HG03469 (cell line): ENCODE results near the gene ABHD13.
"Not testable (repeated sequence)": the region's sequence is repeated elsewhere in the genome, so short reads cannot be mapped to it uniquely, and the experiment has no call there.

Source experiments
- ATAC-seq: cut with Tn5 transposase; IDR thresholded peaks from one replicate; pipeline ENCODE4 v1.9.1; 2021; ENCODE audit warnings: mild to moderate bottlenecking, moderate library complexity, moderate number of reproducible peaks; ENCODE audit not compliant: unreplicated experiment

Gene ABHD13

DNA sequence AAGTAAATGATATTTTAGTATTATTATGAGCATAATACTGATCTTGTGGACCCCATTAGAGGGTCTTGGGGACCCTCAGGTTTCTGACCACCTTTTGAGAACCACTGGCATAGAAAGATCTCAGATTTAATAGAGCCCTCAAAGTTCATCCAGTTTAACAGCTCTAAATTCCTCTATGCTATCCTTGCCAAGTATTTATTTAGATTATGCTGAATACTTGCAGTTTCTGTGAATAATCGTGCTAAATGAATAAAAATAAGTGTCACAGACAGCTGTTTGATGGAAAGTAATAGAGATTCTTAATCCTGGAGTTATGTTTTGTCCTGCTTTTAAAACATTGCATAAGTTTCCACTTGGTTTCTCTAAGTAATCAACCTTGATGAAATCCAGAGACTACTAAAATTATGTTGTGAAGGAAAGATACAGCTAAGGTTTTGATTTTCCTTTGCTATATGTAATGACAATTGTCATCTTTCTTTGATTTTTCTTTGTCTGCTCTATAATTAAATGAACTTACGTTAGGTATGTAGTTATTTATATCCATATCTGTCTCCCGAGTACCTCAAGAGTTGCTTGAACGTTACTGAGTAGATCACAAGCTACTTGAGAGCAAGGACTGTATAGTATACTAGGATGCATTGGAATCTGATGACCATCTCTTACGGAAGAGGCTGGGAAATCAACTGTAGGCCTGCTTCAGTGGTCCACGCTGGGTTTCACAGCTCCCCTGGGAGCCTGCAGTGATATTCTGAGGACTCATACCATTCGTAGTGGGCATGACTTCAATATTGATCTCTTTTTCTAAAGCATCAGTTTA lies 5.7 kb downstream of the ABHD13 start:
- no peak for ATAC-seq

DNA sequence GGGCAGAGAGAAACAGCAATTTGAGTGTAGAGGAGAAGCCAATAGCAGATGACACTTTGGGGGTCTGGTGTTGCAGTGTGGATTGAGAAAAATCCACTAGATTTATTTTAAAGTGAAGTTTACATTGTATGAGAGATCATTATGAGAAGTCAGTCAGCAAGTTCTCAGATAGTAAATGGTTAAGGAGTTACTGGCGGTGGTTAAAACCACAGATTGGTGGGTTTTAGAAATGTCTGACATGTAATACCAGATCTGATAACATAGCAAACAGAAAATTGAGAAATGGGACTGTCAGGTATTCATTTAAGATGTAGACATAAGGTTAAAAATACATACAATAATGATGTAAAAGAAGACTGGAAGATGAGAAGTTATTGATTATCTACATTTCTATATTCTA lies 7.2 kb downstream of the ABHD13 start:
- peak; percentile 44 for ATAC-seq

DNA sequence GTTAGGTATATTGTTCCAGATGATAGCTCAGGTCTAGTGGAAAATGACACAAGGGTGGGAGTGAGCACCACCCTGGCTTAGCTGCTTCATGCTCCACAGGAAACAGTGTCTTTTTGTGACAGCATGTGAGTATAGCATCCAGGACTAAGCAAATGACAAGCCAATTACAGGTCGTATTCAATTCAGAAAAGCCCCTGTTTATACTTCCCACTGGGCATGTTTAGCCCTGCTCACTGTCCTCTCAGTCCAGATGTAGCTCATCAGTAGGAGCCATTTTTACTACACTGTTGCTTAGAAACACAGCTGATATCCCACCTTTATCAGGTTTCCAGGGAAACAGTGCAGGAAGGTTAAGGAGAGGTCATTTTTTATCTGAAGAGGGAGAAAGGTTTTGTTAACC lies 8.0 kb downstream of the ABHD13 start:
- no peak for ATAC-seq

DNA sequence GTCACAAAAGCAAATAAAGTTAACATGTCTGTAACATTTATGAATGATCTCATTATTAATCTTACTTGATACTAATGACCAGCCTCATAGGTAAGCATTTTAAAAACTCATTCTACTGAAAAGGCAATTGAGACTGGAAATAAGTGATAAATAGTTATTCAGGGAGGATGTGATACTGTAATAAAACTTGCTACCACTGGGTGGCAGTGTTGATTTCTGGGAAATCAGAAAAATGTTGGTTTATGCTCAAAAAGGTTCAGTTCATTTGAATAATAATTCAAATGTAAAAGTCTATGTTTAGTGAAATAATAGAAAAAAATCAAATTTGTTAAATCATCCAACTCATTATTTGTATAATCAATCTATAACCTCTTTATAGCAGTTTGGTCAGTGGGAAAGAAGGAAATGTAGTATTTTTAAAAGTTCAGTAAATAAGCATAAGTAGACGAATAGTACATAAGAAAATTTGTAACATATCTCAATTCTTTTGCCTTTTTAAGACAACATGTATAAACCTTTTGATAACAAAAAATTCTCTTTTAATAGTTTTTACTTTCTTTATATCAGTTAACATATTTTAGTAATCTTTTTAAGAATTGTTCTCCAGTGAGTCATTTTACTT lies 9.6 kb downstream of the ABHD13 start:
- no peak for ATAC-seq

DNA sequence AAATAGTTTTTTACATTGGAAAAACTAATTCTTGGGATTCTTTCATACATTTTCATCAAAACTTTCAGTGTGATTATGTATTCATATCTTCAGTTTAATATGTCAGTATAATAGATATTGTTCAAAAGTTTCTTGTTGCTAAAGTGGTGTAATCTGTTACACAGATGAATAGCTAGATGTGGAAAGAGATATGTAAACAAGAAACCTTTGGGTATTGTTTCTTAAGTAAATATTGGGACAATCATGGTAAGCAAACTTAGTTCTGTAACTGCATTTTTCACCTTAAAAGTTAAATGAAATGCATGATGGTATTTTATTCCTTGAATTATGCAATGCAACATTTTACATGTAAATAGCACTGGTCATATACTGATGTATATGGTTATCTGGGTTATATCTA lies 12.2 kb downstream of the ABHD13 start:
- ATAC-seq: no peak

DNA sequence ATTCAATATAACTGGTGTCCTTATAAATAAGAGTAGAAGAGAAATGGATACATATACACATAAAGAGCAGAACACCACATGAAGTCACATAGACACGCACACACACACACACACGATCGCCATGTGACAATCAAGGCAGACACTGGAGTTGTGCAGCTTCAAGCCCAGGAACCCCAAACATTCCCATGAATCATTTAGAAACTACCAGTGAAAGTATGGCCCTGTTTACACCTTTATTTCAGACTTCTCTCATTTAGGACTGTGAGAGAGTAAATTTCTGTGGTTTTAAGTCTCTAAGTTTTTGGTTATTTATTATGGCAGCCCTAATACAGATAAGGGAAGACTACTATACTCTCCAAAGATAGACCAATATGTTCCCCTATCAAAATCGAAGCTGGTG lies 31.0 kb downstream of the ABHD13 start:
- ATAC-seq: peak; percentile 72

DNA sequence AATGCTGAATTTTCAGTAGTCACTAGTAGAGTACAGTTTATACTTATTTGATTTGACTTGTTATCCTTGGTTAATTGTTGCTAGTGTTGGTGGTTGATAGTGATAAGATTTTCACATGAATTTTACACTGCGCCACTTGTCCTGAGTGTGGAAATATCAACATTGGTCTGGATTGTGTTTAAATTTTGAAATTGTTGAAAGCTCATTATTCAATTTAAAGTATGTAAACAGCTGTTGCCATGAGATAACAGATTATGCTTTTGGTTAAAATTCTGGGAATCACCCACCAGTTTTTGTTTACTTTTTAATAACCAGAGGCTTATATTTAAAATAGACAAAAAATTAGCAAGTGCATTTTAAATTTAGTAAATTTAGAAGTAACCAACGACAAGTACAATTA lies 39.1 kb downstream of the ABHD13 start:
- ATAC-seq: no peak

DNA sequence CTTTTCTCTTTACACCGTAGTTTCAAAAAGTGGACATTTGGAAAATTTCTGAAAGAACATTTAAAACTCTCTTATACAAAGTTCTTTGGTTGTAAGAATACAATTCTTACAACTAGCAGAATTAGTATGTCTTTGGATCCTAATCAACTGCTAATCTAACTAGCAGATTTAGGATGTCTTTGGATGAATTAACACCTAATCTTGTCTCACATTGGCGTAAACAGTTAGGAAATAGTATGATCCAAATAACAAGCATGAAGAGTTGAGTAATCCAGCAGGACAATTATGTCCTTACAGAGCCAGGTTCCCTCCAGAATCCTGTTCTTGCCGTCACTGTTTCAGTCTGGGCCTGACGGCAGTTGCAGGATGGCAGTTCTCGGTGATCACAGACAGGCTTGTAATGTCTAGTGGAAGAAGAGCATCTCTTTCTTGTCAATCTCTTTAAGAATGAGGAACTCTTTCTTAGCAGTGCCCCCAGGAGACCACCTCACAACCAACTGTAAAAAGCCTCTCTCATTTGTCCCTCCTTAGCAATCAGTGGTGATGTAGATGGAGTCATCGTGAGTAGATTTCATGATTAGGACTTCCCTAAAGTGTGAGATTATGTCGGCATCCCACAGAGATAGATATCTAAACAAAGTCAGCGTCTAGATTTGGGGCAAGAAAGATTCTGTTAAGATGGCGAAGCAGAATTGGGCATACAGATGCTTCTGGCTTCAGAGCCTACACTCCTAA lies 45.6 kb downstream of the ABHD13 start:
- ATAC-seq: no peak

DNA sequence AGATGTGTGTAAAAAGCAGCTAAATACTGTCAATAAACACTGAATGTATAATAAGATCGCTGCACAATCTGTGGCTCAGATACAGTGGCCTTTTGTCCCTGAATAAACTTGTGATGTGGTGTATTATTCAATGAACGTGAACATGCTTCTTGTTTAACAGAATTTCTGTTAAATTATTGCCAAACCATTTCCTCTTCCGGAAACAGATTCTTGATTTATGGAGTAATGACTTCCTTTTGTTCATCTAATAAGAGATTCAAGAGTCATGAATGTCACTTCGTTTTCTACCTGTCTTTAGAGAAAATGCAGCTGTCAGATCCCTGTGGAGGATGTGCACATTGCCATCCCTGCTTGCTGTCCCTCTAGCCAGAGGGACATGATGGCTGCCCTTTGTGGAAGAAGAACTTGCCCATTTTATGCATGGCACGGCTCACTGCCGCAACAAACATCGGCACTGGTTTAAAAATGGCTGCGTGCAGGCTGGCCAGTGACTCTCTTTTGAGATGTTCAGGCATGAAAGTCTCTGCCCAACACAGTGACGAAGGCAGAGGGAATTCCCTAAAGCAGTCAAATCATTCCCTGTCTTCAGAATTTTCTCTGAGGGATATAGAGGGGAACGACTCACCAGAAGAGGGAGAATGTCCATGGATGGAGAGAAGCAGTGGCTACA lies 48.3 kb downstream of the ABHD13 start:
- no peak for ATAC-seq

DNA sequence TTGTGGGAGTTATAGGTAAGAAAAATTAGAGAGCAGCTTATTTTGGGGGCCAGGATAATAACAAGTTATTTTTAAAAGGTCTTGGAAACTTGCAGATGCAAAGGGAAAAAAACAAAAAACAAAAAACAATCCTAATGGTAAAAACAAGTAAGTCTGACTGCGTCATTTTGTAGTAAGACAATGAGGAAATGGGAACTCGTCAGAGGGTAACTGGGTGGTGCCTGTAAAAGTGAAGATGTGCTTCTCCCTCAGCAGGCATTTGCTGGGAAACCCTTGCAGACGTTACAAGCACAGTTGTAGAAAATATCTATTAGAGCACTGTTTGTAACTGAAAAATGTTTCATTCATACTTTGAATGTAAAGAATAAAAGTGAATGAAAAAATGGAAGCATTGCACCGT lies 49.2 kb downstream of the ABHD13 start:
- ATAC-seq: no peak

DNA sequence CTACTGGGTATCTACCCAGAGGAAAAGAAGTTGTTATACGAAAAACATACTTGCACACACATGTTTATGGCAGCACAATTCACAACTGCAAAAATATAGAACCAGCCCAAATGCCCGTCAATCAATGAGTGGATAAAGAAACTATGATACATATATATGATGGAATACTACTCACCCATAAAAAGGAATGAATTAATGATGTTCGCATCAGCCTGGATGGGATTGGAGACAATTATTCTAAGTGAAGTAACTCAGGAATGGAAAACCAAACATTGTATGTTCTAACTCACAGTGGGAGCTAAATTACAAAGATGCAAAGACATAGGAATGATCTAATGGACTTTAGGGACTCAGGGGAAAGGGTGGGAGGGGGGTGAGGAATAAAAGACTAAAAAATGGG lies 49.7 kb downstream of the ABHD13 start:
- not testable (repeated sequence) for ATAC-seq

DNA sequence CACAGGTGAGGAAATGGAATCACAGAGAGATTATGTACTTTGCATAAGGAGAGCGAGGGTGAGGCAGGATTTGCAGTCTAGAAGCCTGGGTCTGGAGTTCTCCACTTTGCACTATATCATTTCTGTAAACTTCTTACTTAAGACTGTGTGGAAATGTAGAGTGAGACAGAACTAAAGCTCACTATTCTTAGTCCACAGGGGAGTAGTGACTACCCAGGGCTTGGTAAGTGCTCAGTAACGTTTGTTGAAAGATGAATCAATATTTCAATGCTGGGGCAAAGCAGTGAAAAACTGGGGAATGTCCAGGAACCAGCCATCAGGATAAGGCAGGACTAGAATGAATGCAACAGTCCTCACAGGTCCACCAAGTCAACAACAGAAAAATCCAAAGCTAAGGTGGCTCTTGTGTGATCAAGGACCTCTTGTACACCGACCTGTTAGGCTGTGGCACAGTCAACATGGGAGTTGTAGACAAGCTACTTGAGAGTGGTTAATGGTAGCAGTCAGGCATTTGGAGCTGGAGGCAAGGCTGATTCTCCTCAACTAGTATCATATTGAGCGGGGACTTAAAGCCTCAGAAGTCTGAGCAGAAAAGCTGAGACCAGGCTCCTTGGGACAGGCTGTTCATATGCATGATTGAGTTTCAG lies 50.4 kb downstream of the ABHD13 start:
- no peak for ATAC-seq

DNA sequence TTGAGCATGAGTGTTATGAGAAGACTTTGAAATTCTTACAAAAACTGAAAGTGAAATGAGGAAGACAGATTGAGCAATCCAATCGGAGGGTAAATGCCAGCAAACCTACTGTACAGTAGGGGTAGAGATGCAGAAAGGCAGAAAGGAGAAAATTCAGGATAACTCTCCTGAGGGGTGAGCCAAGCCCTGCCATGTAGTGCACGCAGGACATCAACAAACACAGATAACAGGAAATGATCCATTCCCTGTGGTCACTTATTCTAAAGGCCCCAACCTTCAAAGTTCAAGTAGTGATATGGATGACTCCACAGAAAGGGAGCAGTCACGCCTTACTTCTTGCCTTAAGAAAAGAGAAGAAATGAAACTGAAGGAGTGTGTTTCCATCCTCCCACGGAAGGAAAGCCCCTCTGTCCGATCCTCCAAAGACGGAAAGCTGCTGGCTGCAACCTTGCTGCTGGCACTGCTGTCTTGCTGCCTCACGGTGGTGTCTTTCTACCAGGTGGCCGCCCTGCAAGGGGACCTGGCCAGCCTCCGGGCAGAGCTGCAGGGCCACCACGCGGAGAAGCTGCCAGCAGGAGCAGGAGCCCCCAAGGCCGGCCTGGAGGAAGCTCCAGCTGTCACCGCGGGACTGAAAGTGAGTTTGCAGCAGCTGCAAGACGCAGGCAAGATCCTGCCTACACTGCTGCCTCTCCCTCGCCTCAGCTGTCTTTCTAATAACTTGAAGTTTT lies 51.6 kb downstream of the ABHD13 start, which contains the start of gene TNFSF13B:
TNFSF13B (plus strand) TSS at position 118 of the 728 bp plus-strand sequence; CDS start at position 296, 178 bp downstream.
- peak; percentile 52 for ATAC-seq

DNA sequence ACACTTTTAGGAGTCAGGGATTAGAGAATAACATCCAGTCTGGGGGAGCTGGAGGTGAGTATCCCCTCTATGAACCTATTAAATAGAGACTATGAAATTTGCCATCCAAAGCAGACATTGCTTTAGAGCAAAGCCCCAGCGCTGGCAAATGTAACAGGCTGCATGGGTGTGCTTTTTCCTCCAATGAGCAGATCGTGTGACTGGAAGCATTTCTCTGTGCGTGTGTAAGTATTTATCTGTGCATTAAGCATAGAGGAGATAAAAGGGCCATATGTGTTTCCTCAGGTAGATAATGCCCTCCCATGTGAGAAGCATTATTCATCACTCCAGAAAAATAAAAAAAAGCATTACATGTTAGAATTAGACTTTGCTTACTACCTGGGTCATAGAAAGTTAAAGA lies 52.2 kb downstream of the ABHD13 start:
- ATAC-seq: no peak

DNA sequence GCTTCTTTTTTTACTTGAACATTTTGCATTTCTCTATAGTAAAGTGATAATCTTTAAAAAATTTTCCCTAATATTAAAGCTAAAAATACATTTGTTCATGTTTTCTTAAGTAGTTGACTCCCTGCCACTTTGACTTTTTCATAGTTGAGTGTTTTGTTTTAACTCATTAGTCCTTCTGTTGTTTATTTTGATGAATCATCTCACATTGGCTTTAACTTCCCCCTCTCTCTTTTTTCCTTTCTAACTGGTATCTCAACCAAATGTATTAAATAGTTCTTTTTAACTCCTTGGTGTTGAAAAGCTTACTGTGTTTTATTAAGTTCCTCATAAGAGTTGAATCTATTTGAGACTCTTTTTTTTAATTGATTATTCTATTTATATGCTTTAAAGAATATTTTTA lies 54.1 kb downstream of the ABHD13 start:
- no peak for ATAC-seq

DNA sequence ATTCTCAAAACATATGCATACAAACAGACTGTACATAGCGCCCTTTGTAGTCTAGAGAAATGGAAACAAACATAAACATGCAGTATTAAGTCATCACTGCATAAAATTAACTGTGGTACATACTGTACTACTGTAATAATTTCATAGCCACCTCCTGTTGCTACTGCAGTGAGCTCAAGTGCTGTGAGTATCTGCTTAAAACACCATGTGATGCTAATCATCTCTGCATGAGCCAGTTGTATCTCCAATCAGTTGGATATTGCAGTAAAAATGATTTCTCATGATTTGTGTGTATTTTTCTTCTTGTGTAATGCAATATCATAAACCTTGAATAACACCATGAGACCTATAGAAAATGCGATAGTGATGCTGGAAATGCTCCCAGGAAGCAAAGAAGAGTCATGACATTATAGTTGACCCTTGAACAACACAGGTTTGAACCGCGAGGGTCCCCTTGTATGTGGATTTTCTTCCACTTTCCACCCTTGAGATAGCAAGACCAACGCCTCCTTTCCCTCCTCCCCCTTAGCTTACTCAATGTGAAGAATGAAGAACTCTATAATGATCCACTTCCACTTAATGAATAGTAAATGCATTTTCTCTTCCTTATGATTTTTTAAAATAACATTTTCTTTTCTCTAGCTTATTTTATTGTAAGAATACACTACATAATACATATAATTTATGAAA lies 55.4 kb downstream of the ABHD13 start:
- ATAC-seq: no peak

DNA sequence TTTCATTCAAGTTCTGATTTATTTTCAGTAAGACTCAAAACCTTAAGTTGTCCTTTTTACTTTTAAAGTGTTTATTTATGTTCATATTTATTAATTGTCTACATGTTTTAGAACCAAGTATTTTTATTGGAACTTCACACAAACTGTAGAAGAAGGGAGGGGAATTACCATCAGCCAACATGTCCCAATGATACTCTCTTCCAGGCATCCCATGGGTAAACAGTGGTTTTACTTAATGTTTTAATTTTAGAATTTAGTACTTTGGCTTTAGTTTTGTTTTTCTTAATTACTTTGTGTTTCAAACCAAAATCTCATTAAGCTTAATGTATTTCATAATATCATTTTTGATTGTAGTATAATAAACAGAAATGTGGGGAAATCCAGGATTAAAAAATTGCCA lies 56.5 kb downstream of the ABHD13 start:
- no peak for ATAC-seq

DNA sequence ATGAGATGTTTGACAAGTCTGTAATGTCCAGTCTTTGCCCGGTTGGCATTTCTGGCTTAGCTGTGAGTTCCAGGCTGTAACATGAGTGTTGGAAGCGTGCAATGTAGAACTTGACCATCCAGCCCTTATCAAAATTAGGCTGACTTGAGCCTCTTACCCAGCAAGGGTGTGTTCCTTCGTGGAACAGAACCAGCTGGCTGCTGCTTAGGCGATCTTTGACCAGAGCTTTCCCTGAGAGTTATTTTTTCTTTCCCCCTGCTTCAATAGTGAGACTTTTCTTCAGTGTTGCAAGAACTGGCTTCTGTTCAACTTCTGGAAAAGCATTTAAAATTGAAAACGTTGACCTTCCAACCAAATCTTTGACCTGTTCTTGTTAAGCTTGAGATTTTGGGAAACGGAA lies 57.9 kb downstream of the ABHD13 start:
- no peak for ATAC-seq

DNA sequence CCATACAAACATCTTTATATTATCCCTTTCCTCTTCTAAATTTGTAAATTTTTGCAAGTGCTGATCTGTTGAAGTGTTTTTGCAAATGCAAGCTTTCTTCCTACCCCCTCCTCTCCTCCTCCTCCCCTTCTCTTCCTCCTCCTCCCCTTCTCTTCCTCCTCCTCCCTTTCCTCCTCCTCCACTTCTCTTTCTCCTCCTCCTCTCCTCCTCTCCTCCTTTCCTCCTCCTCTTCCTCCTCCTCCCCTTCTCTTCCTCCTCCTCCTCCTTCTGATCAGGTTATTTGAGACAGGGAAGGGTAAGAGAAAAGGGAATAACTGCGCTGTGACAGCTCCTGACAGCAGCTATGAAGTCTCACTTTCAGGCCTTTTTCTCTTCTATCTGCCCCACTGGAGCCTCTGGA lies 60.3 kb downstream of the ABHD13 start:
- ATAC-seq: no peak

DNA sequence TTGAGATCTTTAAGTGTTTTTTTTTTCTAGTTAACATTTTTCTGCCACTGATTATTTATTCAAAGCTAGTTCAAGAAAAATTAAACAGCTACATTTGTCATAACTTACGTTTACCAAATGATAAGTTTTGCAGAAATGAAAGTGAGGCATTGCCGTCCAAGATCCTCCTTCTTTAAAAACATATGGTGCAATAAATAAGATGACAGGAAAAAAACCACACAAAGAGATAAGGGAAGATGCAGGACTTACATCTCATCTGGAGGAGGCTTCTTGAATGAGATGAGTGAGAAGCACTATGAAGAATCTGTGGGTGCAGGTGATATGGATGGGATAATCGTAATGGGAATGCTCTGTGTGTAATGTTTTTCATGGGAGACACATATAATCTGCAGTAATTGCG lies 63.7 kb downstream of the ABHD13 start:
- ATAC-seq: no peak
